ENCODE results near the gene CKS2. TPM values are rescaled to one million over a fixed set of nuclear protein-coding genes. Genes with fewer than 3 reads are reported as not detected.

Gene CKS2
- total and polyA plus RNA-seq, 10 donors = 9.2 to 142 (median 20.3) TPM

DNA sequence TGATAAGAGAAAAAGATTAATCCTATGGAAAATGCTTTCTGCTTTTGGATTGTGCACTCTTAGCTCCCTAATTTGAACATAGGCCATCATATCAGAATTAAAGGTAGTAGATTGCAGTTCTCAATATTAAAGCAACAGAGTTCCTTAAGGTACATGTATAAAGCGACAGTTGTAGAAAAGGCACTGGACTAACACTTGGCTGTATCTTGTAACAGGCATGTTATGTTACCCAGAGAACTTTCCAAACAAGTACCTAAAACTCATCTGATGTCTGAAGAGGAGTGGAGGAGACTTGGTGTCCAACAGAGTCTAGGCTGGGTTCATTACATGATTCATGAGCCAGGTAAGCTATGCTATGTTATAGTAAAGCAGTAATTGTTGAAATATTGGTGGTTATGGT lies 4.0 kb downstream of the CKS2 start:
- H3K9me3 ChIP-seq = no peaks in the 10 kb centered on the region
- no peak for DNase-seq
- intact Hi-C loops (cut with DNase I; ENCODE audit: low total_unique reads) = no loop called here
- peaks cover 25 to 68% (median 54%) of the 10 kb centered on the region in 6 donors for H3K4me1 ChIP-seq
- TF ChIP-seq POLR2AphosphoS5 (IDR thresholded peaks at IDR 0.05) = no peak
- TF ChIP-seq POLR2A (IDR thresholded peaks at IDR 0.05) = no peak
- TF ChIP-seq CTCF (IDR thresholded peaks at IDR 0.05 in 8 of 11, conservative IDR thresholded peaks at IDR 0.05 in 3 of 11) = no peak
- peaks cover 0 to 34% (median 9%) of the 10 kb centered on the region in 6 donors for H3K36me3 ChIP-seq
- 85 to 96% (median 94%) methylated on average over 1 of the region's 1 CpG for WGBS, 5 donors
- no peaks in the 10 kb centered on the region for H3K27me3 ChIP-seq (replicated peaks in 1 of 7)
- no peak overlapping the region for H3K4me3 ChIP-seq
- no peak overlapping the region for H3K27ac ChIP-seq

GRCh38 chr9:89315482-89315881 lies 4.5 kb downstream of the CKS2 start:
- H3K27ac ChIP-seq = no peak overlapping the region
- H3K36me3 ChIP-seq = peaks cover 0 to 40% (median 9%) of the 10 kb centered on the region in 6 donors
- H3K4me3 ChIP-seq = no peak overlapping the region
- DNase-seq = no peak
- H3K9me3 ChIP-seq = no peaks in the 10 kb centered on the region
- intact Hi-C loops (cut with DNase I; ENCODE audit: low total_unique reads) = no loop called here
- TF ChIP-seq CTCF (IDR thresholded peaks at IDR 0.05 in 8 of 11, conservative IDR thresholded peaks at IDR 0.05 in 3 of 11) (no peak), POLR2AphosphoS5 (IDR thresholded peaks at IDR 0.05) (no peak), POLR2A (IDR thresholded peaks at IDR 0.05) (no peak)
- no peaks in the 10 kb centered on the region for H3K27me3 ChIP-seq (replicated peaks in 1 of 7)
- H3K4me1 ChIP-seq = peaks cover 26 to 71% (median 57%) of the 10 kb centered on the region in 6 donors

DNA sequence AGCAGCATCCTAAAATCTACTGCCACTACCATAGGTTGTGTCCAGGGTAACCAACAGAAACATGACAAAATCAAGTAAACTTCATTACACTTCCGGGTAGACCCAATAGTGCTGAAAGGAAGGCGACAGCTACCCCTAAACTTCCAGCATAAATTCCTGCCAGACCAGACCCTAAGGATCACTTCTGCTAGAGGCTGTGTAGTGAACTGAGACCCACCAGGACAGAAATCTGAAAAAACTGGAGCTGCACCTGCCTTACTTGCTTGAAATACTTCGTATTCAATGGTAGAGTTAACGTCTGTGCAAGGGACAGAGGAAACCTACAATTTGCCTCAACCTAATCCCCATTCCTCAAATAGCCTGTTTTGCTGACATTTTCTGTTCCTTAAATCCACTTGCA lies 6.3 kb downstream of the CKS2 start:
- H3K9me3 ChIP-seq = no peaks in the 10 kb centered on the region
- H3K4me3 ChIP-seq = peak overlapping the region in 1 of 8 donors; percentile 79
- 75 to 88% (median 81%) methylated on average over 4 of the region's 4 CpGs for WGBS, 5 donors
- peaks cover 31 to 77% (median 65%) of the 10 kb centered on the region in 6 donors for H3K4me1 ChIP-seq
- no peak for TF ChIP-seq POLR2A (IDR thresholded peaks at IDR 0.05)
- no peak for TF ChIP-seq POLR2AphosphoS5 (IDR thresholded peaks at IDR 0.05)
- no peak for TF ChIP-seq CTCF (IDR thresholded peaks at IDR 0.05 in 8 of 11, conservative IDR thresholded peaks at IDR 0.05 in 3 of 11)
- no peak for DNase-seq
- peaks cover 0 to 57% (median 11%) of the 10 kb centered on the region in 6 donors for H3K36me3 ChIP-seq
- intact Hi-C loops (cut with DNase I; ENCODE audit: low total_unique reads) = no loop called here
- peak overlapping the region in 7 of 8 donors; percentile 96 to 100 (median 100) for H3K27ac ChIP-seq
- H3K27me3 ChIP-seq (replicated peaks in 1 of 7) = no peaks in the 10 kb centered on the region

- DNase-seq = peak; percentile 99
- Histone ChIP-seq H3K27ac (peak within 1 kb of the TSS; percentile 96 to 100 (median 100)), H3K27me3 (replicated peaks in 1 of 7) (no peaks in the 10 kb centered on the region), H3K9me3 (no peaks in the 10 kb centered on the region), H3K36me3 (peaks cover 0 to 59% (median 11%) of the 10 kb centered on the region in 6 donors), H3K4me1 (peaks cover 25 to 77% (median 60%) of the 10 kb centered on the region in 6 donors), H3K4me3 (peak within 1 kb of the TSS; percentile 44 to 79 (median 61))
- intact Hi-C loops (cut with DNase I; ENCODE audit: low total_unique reads) = no loop called here
- TF ChIP-seq CTCF (IDR thresholded peaks at IDR 0.05 in 8 of 11, conservative IDR thresholded peaks at IDR 0.05 in 3 of 11) = peak; percentile 41 to 87 (median 79)
- peak; percentile 79 to 93 (median 87) for TF ChIP-seq POLR2A (IDR thresholded peaks at IDR 0.05)
- TF ChIP-seq POLR2AphosphoS5 (IDR thresholded peaks at IDR 0.05) = peak; percentile 99 to 100 (median 99)
- whole genome bisulfite sequencing, 5 donors = 0 to 2% (median 1%) methylated on average over 19 to 91 of the region's 91 CpGs
Observed at GRCh38 chr9:89318123-89319014, 7.4 kb downstream of the CKS2 start, which contains the start of gene SECISBP2. TSS of gene SECISBP2 (plus strand) at chr9:89318500. CDS start at chr9:89318577, 77 bp downstream.

Measured in spleen (tissue), 11 donors.